HTERT RPE-1 (cell line): ENCODE measurements around the gene PCED1B.

ENCODE experiments used
- in situ Hi-C: fragments of 300-500 bp; cut with MboI; formaldehyde crosslinking; loops from 4 replicates; pipeline ENCODE4 v1.14.3; 2020; ENCODE audit warnings: low sequenced_read_pairs

PCED1B gene

DNA sequence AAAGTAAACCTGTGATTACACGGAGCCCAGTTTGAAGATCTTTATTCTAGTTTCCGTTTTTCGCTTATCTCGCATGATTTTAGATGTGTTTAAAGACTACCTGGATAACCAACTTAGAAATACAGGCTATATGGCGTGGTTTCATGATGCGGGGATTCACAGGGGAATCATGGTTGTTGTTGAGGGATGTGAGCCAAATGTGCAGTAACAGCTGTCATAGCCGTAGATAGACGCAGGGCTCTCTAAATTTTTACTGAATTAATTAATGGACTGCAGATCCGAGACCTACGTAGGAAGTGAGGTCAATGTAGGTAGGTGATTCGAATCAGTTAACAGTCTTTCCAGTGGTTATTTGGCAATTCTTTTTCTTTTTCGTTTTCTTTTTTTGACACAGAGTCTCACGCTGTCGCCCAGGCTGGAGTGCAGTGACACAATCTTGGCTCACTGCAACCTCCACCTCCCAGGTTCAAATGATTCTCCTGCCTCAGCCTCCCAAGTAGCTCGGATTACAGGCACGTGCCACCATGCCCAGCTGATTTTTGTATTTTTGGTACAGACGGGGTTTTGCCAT lies 145.2 kb downstream of the PCED1B start:
- in situ Hi-C loops, result no loop called here

DNA sequence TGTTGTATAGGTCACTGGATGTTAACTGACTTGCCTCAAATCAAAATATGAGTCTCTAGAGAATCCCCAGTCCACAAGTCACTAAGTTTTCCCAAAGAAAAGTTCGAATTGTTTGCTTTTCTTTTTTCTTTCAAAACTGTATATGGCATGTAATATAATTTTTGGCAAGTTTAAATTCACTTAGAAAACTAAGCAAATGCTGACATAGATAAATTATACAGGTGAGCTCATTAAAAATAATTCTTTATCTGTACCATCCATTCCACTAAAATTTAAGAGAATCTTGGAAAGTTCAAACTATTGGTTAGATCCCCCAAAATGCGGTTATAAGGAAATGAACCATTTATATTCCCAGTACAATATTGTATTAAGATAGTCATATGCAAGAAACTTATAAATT lies 145.9 kb downstream of the PCED1B start:
- in situ Hi-C loops, result no loop called here

DNA sequence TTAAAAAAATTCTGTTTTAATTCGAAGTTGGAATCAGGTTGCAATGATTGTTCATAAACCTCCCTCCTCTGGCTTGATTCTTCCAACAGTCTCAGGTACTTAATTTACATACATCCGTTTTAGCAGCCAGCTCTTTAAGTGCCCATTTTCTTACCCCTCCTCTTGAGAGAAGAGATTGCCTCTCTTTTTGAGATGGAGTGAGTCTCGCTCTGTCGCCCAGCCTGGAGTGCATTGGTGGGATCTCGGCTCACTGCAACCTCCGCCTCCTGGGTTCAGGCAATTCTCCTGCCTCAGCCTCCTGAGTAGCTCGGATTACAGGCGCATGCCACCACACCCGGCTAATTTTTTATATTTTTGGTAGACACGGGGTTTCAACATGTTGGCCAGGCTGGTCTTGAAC lies 146.8 kb downstream of the PCED1B start:
- in situ Hi-C loops, result no loop called here

DNA sequence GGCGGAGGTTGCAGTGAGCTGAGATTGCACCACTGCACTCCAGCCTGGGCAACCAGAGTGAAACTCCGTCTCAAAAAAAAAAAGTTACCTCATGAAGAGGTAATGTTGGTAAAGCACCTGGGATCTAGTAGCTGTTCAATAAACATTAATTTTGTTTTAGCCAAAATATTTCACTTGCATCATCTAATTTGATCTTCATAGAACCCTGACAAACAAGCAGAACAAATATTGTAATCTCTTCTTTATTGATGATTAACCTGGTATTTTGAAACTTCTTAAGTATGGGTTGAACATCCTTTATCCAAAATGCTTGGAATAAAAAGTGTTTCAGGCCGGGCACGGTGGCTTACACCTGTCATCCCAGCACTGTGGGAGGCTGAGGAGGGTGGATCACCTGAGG lies 149.4 kb downstream of the PCED1B start:
- in situ Hi-C loops, result no loop called here

DNA sequence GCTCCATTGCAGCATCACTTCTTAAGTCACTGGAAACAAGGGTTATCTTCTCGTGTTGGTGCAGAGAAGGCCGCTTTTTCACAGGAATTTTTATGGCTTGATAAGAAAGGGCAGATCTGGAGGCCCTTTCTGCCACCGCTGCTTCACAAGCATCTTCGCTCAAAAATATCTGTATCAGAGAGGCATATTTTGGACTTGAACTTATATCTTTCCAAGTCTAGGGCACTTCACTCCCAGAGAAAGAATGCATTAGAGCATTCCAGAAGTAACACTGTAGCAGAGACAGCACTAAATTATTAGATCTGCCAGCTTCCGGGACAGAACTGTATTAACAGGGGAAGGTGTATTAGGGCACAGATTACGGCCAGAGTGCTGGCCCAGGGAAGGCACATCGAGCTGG lies 152.0 kb downstream of the PCED1B start:
- in situ Hi-C loops, result no loop called here

DNA sequence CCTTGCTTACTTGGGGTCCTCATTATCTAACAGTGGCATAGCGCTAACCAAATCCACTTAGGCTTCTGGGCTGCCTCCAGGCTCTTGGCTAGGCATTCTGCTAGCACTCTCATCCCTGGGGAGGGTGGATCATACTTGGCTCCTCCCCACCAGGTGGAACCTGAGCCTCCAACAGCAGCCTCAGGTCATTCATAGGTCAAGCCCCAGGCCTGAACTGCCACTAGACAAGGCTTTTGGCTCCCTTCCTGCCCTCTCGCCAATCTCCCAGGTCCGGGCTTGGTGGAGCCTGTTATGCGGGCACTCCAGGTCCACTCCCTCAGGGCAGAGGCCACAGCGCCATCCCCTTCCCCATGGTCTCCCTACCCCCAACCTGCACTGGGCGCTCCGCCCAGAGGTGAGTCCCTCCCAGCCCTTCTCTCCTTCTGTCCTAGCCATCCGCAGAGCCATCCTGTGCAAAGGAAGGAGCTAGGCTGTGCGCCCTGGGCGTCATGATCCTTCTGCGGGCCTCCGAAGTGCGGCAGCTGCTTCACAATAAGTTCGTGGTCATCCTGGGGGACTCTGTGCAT lies 155.2 kb downstream of the PCED1B start:
- in situ Hi-C loops, result no loop called here

DNA sequence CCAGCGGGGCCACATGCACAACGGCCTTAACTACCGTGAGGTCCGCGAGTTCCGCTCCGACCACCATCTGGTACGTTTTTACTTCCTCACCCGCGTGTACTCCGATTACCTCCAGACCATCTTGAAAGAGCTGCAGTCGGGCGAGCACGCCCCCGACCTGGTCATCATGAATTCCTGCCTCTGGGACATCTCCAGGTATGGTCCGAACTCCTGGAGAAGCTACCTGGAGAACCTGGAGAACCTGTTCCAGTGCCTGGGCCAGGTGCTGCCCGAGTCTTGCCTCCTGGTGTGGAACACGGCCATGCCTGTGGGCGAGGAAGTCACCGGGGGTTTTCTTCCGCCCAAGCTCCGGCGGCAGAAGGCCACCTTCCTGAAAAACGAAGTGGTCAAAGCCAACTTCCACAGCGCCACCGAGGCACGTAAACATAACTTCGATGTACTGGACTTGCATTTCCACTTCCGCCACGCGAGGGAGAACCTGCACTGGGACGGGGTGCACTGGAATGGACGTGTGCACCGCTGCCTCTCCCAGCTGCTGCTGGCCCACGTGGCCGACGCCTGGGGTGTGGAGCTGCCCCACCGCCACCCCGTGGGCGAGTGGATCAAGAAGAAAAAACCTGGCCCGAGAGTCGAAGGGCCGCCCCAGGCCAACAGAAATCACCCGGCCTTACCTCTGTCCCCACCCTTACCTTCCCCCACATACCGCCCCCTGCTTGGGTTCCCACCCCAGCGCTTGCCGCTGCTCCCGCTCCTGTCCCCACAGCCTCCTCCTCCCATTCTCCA lies 156.0 kb downstream of the PCED1B start:
- in situ Hi-C loops, result no loop called here

DNA sequence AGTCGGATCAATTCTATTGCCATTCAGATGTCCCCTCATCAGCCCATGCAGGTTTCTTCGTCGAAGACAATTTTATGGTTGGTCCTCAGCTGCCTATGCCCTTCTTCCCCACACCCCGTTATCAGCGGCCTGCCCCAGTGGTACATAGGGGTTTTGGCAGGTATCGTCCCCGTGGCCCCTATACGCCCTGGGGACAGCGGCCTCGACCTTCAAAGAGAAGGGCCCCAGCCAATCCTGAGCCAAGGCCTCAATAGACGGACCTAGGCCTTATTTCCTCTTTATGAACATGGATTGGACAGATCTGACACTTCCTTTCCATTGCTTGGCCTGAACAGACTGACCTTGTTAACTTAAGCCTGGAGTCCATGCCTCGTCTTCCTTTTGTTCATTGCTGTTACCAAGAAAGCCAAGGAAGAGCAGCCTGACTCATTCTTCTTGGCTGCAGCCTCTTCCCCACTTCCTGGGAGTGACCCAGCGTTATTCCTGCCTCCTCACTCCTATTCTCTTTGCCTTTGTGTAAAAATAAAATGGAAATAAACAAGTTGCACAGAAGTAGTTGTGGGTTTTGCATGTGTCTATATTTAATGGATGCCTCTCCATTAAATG lies 156.8 kb downstream of the PCED1B start:
- in situ Hi-C loops, result no loop called here

DNA sequence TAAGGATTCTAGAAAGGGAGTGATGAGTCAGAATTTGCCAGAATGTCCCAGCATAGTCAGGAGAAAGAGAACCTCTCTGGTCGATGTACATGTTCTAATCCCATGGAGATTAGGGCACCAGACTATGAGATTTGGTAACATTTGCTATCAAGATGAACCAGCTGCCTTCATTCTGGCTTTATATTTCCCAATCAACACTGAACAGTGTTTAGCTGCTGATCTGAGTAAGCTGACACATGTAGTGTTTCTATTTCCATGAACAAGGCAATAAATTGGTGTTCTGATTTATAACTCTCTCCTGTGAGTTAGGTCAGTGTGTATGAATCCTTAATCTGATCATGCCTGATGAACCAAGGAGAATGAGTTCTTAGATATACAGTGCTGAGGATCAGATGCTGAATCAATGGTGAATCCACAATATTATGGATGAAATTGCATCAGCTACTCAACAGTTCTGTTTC lies 158.4 kb downstream of the PCED1B start:
- in situ Hi-C loops, result no loop called here

DNA sequence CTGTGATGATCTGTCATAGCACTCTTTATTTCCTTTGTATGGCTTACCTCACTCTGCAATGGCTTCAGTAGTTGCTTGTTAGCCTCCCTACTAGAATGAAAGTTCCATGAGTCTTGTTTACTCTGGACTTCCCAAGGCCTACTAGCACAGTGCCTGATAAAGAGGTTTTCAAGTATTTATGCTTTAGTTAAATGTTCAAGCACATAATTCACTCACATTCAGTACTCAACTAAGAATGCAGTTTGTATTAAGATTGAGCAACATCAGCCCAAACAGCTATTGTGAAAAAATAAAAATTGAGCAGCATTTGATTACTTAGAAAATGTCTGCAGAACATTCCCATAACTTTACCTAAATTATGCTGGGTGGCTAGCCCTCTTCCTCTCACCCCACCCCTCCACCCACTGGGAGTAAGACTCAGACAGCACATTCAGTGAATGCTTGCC lies 159.3 kb downstream of the PCED1B start:
- in situ Hi-C loops, result no loop called here

DNA sequence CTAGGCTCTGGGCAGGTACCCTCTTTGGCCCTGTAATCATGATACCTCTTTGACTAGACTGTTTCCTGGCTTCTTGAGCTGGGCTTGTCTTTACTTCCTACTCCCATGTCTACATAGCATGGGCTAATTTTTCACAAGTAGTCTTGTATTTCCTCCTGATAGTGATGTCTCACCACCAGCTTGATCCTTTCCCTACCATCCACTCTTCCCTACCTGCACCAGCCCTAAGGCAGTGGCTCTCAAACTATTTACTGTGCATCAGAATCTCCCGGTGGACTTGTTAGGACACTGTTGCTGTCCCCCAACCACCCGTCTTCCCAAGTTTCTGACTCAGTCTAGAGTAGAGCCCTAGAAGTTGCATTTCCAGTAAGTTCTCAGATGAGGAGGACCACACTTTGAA lies 163.0 kb downstream of the PCED1B start:
- in situ Hi-C loops, result no loop called here

DNA sequence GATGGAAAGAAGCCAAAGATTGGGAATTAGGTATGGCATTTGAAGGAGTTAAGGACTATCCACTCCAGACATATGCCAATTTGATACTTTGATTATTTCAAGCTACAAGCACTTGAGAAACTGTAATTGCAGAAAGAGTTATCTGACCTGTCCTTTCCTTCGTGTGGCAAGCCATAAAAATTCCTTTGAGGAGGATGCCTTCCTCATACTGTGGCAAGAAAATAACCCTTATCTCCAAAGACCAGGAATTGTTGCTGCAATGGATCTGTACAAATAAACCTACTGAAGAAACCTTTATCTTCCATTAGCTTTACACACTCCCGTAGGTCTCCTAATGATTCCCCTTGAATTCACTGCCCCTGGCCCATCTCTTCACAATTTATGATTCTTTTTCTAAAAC lies 165.4 kb downstream of the PCED1B start:
- in situ Hi-C loops, result no loop called here

DNA sequence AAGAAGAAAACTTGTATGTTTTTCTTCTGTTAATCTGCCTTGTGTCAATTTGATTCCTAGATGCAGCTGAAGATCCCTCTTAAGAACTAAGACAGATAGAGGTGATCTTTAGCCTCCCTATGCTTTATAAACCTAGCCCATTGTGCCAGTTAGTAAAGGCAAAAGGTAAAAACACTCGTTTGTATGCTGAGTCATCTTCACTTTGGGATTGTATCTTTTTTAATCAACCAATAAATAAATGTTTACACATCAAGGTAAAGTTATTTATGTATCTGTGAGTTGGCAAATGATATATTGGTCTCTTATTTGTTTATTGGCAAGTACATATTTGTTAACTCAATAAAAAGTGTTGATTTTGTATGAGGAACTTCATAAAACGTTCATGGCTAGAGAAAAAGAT lies 166.2 kb downstream of the PCED1B start:
- in situ Hi-C loops, result no loop called here

DNA sequence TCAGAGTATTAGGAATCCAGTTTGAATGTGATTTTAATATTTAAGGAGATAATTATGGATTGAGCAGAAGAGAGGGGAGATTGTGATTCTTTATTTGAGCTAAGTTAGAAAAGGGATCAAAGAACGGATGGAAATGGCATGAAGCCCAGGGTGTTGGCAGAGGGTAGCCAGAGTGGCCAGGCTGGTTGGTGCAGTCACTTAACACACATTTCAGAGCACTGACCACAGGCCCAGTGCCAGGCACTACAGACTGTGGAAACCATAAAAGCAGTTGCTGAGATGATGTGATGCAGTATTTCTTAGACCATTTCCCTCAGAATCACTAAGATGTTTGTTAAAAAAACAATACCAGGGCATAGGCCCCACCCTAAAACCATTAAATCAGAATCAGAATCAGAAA lies 168.0 kb downstream of the PCED1B start:
- in situ Hi-C loops, result no loop called here

DNA sequence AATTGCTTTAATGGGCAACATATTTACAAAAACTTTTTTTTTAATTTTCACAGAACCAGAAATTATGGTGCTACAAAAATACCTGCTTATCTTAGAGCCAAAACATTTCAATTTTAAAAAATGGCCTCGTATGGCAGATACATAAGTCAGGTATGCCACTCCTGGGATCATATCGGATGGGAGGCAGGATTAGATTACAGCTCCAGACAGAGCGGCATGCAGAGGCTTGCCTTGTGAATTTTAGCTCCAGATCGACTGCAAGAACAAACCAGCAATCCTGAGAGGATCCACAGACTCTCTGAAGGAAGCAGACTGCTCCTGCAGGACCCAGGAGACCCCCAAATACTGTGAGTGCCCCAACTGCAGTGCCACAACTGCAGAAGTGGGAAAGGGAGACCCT lies 169.7 kb downstream of the PCED1B start:
- in situ Hi-C loops, result no loop called here

DNA sequence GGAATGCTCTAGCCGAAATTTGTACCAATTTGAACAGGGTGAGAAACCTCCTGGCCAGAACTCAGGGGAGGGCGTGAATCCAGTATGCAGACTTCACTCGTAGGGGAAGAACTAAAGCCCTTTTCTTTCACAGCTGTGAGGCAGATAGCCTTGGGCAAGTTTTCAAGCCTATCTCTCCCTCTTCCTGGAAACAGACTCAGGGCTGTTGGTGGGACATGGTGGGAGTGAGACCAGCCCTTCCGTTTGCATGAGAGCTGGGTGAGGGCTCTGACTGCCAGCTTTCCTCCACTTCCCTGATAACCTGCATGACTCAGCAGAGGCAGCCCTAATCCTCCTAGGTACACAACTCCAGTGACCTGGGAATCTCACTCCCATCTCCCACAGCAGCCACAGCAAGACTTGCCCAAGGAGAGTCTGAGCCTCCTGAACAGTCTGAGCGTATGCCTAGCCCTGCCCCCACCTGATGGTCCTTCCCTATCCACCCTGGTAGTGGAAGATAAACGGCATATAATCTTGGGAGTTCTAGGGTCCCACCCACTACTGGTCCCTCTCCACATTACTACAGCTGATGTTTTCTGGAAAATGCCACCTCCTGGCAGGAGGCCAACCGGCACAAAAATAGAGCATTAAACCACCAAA lies 170.4 kb downstream of the PCED1B start:
- in situ Hi-C loops, result no loop called here

DNA sequence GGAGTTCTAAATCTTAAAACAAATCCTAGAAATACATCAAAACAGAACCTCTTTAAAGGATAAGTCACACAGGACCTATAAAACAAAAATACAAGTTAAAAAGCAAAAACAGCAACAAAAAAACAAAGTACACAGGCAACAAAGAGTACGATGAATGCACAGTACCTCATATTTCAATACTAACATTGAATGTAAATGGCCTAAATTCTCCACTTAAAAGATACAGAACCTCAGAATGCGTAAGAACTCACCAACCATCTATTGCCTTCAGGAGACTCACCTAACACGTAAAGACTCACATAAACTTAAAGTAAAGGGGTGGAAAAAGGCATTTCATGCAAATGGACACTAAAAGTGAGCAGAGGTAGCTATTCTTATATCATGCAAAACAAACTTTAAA lies 172.5 kb downstream of the PCED1B start:
- in situ Hi-C loops, result no loop called here

DNA sequence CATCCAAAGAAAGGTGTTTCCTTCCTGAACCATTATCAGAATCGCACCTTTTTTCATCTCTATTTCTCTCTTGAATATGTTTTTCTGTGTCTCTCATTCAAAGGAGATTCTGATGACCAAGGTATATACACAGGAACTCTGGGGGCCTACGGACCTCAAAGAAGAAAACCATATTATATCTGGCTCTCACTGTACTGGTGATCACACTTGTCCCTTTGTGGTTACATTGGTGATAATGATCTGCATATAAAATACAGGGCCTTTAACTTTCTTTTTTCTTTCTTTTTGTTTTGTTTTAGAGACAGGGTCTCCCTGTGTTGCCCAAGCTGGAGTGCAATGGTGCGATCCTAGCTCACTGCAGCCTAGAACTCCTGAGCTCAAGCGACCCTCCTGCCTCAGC lies 185.5 kb downstream of the PCED1B start:
- in situ Hi-C loops, result no loop called here

DNA sequence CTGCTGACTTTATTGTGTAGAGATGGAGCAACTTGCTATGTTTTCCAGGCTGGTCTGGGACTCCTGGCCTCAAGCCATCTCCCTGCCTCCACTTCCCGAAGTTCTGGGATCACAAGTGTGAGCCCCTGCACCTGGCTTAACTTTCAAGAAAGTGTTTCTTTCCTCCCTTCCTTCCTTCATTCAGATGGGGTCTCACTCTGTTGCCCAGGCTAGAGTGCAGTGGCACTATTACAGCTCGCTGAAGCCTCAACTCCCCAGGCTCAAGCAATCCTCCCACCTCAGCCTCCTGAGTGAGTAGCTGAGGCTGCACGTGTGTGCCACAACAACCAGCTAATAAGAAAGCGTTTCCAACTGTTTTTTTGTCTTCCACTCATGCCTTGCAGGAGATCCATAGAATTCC lies 186.0 kb downstream of the PCED1B start:
- in situ Hi-C loops, result no loop called here

DNA sequence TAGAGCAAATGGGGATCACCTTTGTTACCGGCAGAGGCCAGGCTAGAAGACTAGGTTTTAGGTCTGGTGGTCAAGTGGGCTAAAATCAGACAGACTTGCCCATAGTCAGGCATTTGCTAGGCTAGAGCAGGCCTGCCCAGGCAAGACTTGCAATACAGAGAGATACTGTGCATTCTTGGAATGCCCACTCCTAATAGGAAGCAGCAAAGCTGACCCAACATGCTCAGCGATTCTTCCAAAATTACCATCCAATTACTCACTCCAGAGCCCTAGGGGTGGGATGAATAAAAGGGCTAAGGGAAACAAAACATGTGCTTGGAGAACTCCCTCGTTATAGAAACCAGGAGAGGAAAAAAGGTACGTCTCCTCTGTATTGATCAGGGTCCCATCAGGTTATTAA lies 188.2 kb downstream of the PCED1B start:
- in situ Hi-C loops, result no loop called here
